ENCODE measurements around the gene TMEM18.

Gene TMEM18

DNA sequence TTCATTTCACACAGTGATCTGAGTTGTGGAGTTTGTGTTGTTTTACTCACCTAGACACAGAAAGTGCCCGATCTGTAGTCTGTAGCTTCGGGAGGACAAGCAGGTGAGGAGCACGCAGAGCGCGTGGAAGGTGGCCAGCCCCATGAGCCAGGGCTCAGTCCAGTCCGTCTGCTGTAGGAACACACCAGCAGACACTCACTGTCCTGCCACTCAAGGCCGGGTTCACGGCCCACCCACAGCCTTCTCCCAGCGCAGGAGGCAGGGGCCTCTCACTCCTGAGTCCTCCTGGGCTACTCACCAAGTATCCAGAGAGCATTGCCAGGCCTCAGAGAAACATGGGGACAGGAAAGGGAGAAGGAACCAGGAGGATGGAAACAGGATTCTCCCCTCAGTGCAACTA is 1.7 kb downstream of the TMEM18 start:
- DNase-seq (ENCODE audit: low spot score): no peak
- no peak for TF ChIP-seq CTCF (IDR thresholded peaks at IDR 0.05; ENCODE audit: extremely low read depth, missing control alignments)

DNA sequence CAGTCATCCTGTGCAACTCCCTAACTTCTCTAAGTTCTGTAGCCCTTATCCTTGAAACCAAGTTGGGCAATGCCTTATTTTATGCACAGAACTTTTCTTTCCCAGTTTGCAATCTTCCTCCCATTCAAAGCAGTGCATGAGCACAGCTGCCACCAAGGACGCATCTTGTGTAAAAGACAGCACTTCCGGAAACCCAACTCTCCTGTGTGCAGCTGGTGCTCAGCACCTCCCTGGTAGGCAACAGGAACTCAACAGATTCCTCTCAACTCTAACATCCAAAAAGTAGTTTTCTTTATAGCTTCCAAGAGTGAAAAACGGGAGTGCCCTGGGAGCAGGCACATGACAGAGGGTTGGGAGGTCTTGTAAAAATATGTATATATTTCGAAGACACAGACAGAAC is 2.2 kb downstream of the TMEM18 start:
- no peak for TF ChIP-seq CTCF (IDR thresholded peaks at IDR 0.05; ENCODE audit: extremely low read depth, missing control alignments)
- no peak for DNase-seq (ENCODE audit: low spot score)

DNA sequence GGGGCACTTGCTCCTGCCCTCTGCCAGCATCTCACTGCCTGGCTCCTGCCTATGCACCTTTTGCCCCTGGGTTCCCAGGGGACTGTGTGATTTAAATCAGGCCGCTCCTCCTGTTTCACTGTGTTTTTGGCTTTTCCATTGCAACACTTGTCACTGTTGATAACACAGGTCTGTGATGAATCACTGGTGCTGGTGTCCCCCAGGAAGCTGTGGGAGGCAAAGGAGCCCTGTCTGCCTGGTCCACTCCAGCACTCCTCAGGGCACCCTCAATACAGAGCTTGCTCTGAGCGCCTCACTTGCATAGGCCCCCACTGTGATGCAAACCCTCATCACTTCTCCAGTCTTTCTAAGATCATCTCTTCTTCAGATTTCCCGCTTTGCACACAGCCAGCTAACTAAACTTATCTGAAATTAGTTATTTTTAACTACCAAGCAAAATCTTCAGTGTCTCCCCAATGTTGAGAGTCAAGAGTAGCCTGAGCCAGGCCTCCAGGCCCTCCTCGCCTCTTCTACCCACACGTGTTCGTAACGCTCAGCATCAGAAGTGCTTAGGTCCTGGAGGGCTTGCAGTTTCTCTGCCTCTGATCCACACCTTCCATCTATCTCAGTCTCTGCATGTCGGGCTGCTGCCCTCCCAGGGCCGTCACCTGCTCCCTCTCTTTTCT is 2.8 kb downstream of the TMEM18 start:
- DNase-seq (ENCODE audit: low spot score): no peak
- no peak for TF ChIP-seq CTCF (IDR thresholded peaks at IDR 0.05; ENCODE audit: extremely low read depth, missing control alignments)

- no peak for TF ChIP-seq CTCF (IDR thresholded peaks at IDR 0.05; ENCODE audit: extremely low read depth, missing control alignments)
- DNase-seq (ENCODE audit: low spot score): no peak
Observed at GRCh38 chr2:673615-674320, 3.4 kb downstream of the TMEM18 start.

DNA sequence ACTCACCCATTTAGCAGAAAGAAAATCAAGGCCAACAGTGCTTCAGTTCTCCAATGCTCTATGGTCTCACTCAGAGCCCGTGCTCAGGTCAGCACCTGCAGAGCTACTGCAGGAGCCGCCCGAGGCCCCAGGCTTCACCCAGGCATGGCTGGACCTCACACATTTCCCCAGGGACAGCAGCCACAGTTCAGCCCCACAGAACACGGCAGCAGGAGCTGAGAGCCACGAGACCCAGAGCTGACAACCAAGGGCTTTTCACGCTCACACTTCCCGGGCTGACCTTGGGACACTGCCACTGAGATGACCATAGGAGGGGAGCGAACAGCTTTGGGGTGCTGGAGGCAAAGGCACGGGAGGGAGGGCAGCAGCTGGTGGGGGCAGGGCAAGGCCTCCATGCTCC is 4.2 kb downstream of the TMEM18 start:
- no peak for DNase-seq (ENCODE audit: low spot score)
- no peak for TF ChIP-seq CTCF (IDR thresholded peaks at IDR 0.05; ENCODE audit: extremely low read depth, missing control alignments)

- no peak for TF ChIP-seq CTCF (IDR thresholded peaks at IDR 0.05; ENCODE audit: extremely low read depth, missing control alignments)
- no peak for DNase-seq (ENCODE audit: low spot score)
Observed at GRCh38 chr2:672606-672905, 4.7 kb downstream of the TMEM18 start.

- no peak for DNase-seq (ENCODE audit: low spot score)
- TF ChIP-seq CTCF (IDR thresholded peaks at IDR 0.05; ENCODE audit: extremely low read depth, missing control alignments): no peak
Observed at GRCh38 chr2:671787-672605, 5.2 kb downstream of the TMEM18 start.

Measured in GM20000 (cell line).